Vagina (tissue), 2 donors: Measurements from ENCODE around the gene MT1A.

ENCODE experiments used
- POLR2AphosphoS5 ChIP-seq, 2 donors: sonication (generic); formaldehyde crosslinking; IDR thresholded peaks; one replicate each; pipeline ENCODE4 v1.9.0; 2017; ENCODE audit warnings: antibody characterized with exemption in 2 of 2, mild to moderate bottlenecking in 2 of 2, low read depth in 1 of 2; ENCODE audit not compliant: insufficient read depth in 1 of 2
- TF ChIP-seq, protein P1 (sequence below), 3 experiments: fragments of 450-650 bp in 2 of 3; fragments of 200-600 bp in 1 of 3; sonication (generic) in 1 of 3; IDR thresholded peaks; one replicate each; pipeline ENCODE4 v1.5.1; 2017 to 2019; ENCODE audit warnings: antibody characterized with exemption in 3 of 3, mild to moderate bottlenecking in 2 of 3, moderate library complexity in 2 of 3

DNA sequence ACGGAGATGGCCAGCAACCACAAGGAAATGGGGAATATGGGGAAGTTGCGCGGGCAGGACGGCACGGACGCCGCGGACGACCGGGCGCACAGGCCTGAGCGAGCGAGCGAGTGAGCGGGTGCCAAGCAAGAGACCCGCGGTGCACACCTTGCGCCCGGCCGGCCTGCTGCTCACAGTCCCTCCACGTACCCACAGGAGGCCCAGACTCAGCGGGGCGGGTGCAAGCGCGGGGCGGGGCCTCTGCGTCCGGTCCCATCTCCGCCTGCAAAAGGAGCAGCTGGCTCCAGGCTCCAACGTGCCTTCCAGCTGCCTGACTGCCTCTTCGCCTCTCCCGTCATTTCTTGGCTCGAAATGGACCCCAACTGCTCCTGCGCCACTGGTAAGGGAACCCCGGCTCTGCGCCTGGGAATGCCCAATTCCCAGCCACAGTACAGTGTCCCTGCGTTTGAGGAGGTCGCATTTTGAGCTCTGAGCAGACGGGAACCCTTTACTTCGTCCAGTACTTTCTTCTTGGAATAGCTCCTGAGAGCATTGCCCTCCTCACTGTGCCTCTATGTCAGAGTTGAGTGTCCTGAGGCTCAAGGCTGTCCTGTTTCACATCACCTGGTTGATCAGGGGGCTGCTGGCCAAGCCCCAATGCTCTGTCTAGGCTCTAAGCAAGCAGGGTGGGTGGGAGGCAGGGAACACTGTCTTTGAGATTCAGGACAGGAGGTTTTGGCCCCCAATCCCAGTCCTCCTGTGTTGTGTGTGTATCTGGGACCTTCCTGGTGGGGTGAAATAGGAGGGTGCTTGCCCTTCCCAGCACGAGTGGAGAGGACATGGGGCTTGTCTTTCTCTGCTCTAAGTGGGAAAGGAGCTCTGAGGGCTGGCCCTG is 21.0 kb upstream of the MT1A start:
- TF ChIP-seq, protein P1, sequence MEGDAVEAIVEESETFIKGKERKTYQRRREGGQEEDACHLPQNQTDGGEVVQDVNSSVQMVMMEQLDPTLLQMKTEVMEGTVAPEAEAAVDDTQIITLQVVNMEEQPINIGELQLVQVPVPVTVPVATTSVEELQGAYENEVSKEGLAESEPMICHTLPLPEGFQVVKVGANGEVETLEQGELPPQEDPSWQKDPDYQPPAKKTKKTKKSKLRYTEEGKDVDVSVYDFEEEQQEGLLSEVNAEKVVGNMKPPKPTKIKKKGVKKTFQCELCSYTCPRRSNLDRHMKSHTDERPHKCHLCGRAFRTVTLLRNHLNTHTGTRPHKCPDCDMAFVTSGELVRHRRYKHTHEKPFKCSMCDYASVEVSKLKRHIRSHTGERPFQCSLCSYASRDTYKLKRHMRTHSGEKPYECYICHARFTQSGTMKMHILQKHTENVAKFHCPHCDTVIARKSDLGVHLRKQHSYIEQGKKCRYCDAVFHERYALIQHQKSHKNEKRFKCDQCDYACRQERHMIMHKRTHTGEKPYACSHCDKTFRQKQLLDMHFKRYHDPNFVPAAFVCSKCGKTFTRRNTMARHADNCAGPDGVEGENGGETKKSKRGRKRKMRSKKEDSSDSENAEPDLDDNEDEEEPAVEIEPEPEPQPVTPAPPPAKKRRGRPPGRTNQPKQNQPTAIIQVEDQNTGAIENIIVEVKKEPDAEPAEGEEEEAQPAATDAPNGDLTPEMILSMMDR (IDR thresholded peaks at IDR 0.05), result peak in 1 of 3 experiments; percentile 14
- peak in 1 of 2 donors; percentile 84 for TF ChIP-seq POLR2AphosphoS5 (IDR thresholded peaks at IDR 0.05; ENCODE audit: insufficient read depth in 1 of 2, low read depth in 1 of 2)
